ENCODE measurements around the gene WDR90. TPM values are rescaled to one million over a fixed set of nuclear protein-coding genes. Genes with fewer than 3 reads are reported as not detected.

The WDR90 gene
- total and polyA plus RNA-seq, 10 of the 15 experiments (the other 5 are each of a cell fraction or from before 2014, with no cell fraction given): 2.0 to 65.0 (median 16.7) TPM

- TF ChIP-seq, protein P1, sequence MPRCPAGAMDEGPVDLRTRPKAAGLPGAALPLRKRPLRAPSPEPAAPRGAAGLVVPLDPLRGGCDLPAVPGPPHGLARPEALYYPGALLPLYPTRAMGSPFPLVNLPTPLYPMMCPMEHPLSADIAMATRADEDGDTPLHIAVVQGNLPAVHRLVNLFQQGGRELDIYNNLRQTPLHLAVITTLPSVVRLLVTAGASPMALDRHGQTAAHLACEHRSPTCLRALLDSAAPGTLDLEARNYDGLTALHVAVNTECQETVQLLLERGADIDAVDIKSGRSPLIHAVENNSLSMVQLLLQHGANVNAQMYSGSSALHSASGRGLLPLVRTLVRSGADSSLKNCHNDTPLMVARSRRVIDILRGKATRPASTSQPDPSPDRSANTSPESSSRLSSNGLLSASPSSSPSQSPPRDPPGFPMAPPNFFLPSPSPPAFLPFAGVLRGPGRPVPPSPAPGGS (IDR thresholded peaks at IDR 0.05; ENCODE audit: borderline replicate concordance, insufficient read depth, low read depth, low read length, poor library complexity, severe bottlenecking): peak; percentile 88
- TF ChIP-seq NR2C2 (IDR thresholded peaks at IDR 0.05; ENCODE audit: borderline replicate concordance, control insufficient read depth, insufficient read length, low read depth): no peak
- no peak for TF ChIP-seq PAX8 (IDR thresholded peaks at IDR 0.05)
- TF ChIP-seq SREBF2 (IDR thresholded peaks at IDR 0.05; ENCODE audit: low read length): no peak
- peak; percentile 63; the same call in 1 of the 2 replicates for TF ChIP-seq RB1 (IDR thresholded peaks at IDR 0.05; ENCODE audit: borderline replicate concordance)
- TF ChIP-seq ZBED1 (IDR thresholded peaks at IDR 0.05; ENCODE audit: borderline replicate concordance): no peak; the same call in 1 of the 2 replicates
- no peak for TF ChIP-seq CHD4 (IDR thresholded peaks at IDR 0.05)
- no peak for TF ChIP-seq KDM1A (IDR thresholded peaks at IDR 0.05; ENCODE audit: borderline replicate concordance)
- peak; percentile 31; the same call in 1 of the 2 replicates for TF ChIP-seq HDGF (IDR thresholded peaks at IDR 0.05)
- TF ChIP-seq, protein P2, sequence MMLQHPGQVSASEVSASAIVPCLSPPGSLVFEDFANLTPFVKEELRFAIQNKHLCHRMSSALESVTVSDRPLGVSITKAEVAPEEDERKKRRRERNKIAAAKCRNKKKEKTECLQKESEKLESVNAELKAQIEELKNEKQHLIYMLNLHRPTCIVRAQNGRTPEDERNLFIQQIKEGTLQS (IDR thresholded peaks at IDR 0.05; ENCODE audit: borderline replicate concordance, extremely low read depth, low read depth, low read length): no peak
- no peak for TF ChIP-seq SPI1 (IDR thresholded peaks at IDR 0.05; ENCODE audit: borderline replicate concordance, insufficient read depth, low read depth, low read length)
- peak; percentile 74; the same call in 1 of the 2 replicates for TF ChIP-seq NKRF (conservative IDR thresholded peaks at IDR 0.05)
- no peak for TF ChIP-seq ZNF592 (IDR thresholded peaks at IDR 0.05)
- peak; percentile 68 for TF ChIP-seq MEF2B (IDR thresholded peaks at IDR 0.05; ENCODE audit: partially characterized antibody, poor library complexity, severe bottlenecking)
- no peak for TF ChIP-seq FOS (IDR thresholded peaks at IDR 0.05; ENCODE audit: borderline replicate concordance, extremely low read depth, insufficient read length)
- TF ChIP-seq, protein P3, sequence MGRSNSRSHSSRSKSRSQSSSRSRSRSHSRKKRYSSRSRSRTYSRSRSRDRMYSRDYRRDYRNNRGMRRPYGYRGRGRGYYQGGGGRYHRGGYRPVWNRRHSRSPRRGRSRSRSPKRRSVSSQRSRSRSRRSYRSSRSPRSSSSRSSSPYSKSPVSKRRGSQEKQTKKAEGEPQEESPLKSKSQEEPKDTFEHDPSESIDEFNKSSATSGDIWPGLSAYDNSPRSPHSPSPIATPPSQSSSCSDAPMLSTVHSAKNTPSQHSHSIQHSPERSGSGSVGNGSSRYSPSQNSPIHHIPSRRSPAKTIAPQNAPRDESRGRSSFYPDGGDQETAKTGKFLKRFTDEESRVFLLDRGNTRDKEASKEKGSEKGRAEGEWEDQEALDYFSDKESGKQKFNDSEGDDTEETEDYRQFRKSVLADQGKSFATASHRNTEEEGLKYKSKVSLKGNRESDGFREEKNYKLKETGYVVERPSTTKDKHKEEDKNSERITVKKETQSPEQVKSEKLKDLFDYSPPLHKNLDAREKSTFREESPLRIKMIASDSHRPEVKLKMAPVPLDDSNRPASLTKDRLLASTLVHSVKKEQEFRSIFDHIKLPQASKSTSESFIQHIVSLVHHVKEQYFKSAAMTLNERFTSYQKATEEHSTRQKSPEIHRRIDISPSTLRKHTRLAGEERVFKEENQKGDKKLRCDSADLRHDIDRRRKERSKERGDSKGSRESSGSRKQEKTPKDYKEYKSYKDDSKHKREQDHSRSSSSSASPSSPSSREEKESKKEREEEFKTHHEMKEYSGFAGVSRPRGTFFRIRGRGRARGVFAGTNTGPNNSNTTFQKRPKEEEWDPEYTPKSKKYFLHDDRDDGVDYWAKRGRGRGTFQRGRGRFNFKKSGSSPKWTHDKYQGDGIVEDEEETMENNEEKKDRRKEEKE (IDR thresholded peaks at IDR 0.05): no peak
- TF ChIP-seq NFIC (IDR thresholded peaks at IDR 0.05; ENCODE audit: low read depth, low read length): no peak
- peak; percentile 87 for TF ChIP-seq CHD2 (IDR thresholded peaks at IDR 0.05; ENCODE audit: borderline replicate concordance, low read depth, low read length)
Observed at GRCh38 chr16:684071-684794, 35.1 kb downstream of the WDR90 start, which contains the start of gene JMJD8 (continued).
